HepG2 (cell line): ENCODE results near the gene TEAD1. TPM values are rescaled to one million over a fixed set of nuclear protein-coding genes. Genes with fewer than 3 reads are reported as not detected.

Source experiments
- ATAC-seq: fragments of 200-7000 bp; cut with Tn5 transposase; 3 replicates; pipeline ENCODE4 v1.9.1; 2020; ENCODE audit warnings: mild to moderate bottlenecking, moderate library complexity
- BruUV-seq: library from RNA; stranded (reverse); fragments of 400-500 nt; replicated peaks from 2 replicates; lab custom pipeline; 2021; lab: Mats Ljungman, UMichigan
- CTCF ChIA-PET: fragments of 300-600 bp; formaldehyde crosslinking; extraction: SDS; loops from one replicate; lab custom pipeline; 2021; ENCODE audit warnings: low total read pairs, inconsistent platforms, low intra/inter-chr PET ratio; lab: Yijun Ruan, JAX
- POLR2A ChIA-PET: fragments of 350-600 bp; sonication (Branson Sonifier 250); formaldehyde crosslinking; loops from one replicate; lab custom pipeline; 2020; ENCODE audit warnings: antibody characterized with exemption, inconsistent platforms; lab: Yijun Ruan, JAX
- DNase-seq: peaks from one replicate; pipeline ENCODE4 v3.0.0-alpha.2; 2015; ENCODE audit warnings: low spot score
- FAIRE-seq: peaks from 3 replicates; lab custom pipeline; 2011; peaks lifted over from hg19 to GRCh38; lab: Jason Lieb, UNC
- H2AFZ ChIP-seq: one replicate; pipeline ENCODE4 v1.6.1; 2011; ENCODE audit warnings: low read length, inconsistent platforms
- H3K27ac ChIP-seq: fragments of 300-600 bp; 3 replicates; pipeline ENCODE4 v1.8.0; 2011; ENCODE audit warnings: mixed run types, mild to moderate bottlenecking, mixed read lengths, low read length, inconsistent platforms; ENCODE audit not compliant: insufficient read depth; ENCODE audit errors: extremely low read length
- H3K27me3 ChIP-seq, 2 experiments: fragments of 200-600 bp in 1 of 2; 2 replicates in 1 of 2; 3 replicates in 1 of 2; pipeline versions ENCODE4 v1.6.0 to v1.8.0; 2011; ENCODE audit warnings: low read length in 2 of 2, mild to moderate bottlenecking in 2 of 2, moderate library complexity in 2 of 2, inconsistent platforms in 1 of 2; ENCODE audit not compliant: insufficient read depth in 2 of 2, control insufficient read depth in 1 of 2
- H3K36me3 ChIP-seq, 2 experiments: fragments of 200-600 bp in 1 of 2; replicated peaks in 1 of 2; 2 replicates in 1 of 2; 3 replicates in 1 of 2; pipeline versions ENCODE4 v1.5.1 to v1.8.0; 2011; ENCODE audit warnings: low read length in 2 of 2, inconsistent platforms in 1 of 2; ENCODE audit not compliant: insufficient read depth in 2 of 2, control insufficient read depth in 1 of 2
- H3K4me1 ChIP-seq: 2 replicates; pipeline ENCODE4 v1.5.1; 2012; ENCODE audit warnings: low read length, inconsistent platforms; ENCODE audit not compliant: insufficient read depth
- H3K4me2 ChIP-seq: 2 replicates; pipeline ENCODE4 v1.6.0; 2011; ENCODE audit warnings: low read depth, low read length, inconsistent platforms
- H3K4me3 ChIP-seq, 3 experiments: fragments of 200-600 bp in 1 of 3; sonication (generic), shearing (Covaris generic) in 1 of 3; replicated peaks in 1 of 3; 2 replicates each; pipeline ENCODE4 v1.5.1; 2011 to 2016; ENCODE audit warnings: low read length in 3 of 3, inconsistent platforms in 2 of 3, low read depth in 2 of 3, mild to moderate bottlenecking in 2 of 3, control low read depth in 1 of 3, mixed read lengths in 1 of 3; ENCODE audit not compliant: insufficient read depth in 1 of 3
- H3K79me2 ChIP-seq: one replicate; pipeline ENCODE4 v1.6.1; 2011; ENCODE audit warnings: low read length, inconsistent platforms; ENCODE audit not compliant: insufficient read depth
- H3K9ac ChIP-seq: 2 replicates; pipeline ENCODE4 v1.6.0; 2011; ENCODE audit warnings: mild to moderate bottlenecking, low read depth, low read length, inconsistent platforms; ENCODE audit not compliant: insufficient read depth
- H3K9me3 ChIP-seq: 2 replicates; pipeline ENCODE4 v1.5.1; 2012; ENCODE audit warnings: mild to moderate bottlenecking, low read length
- H4K20me1 ChIP-seq: 2 replicates; pipeline ENCODE4 v1.6.0; 2011; ENCODE audit warnings: inconsistent platforms, mild to moderate bottlenecking, low read length, moderate library complexity; ENCODE audit not compliant: insufficient read depth
- HNF4G ChIP-seq, 2 experiments: sonication (generic) in 1 of 2; formaldehyde crosslinking in 1 of 2; IDR thresholded peaks; 2 replicates each; pipeline versions ENCODE4 v1.4.0 to v1.6.1; 2011 to 2020; ENCODE audit warnings: borderline replicate concordance in 2 of 2, low read depth in 2 of 2, mild to moderate bottlenecking in 2 of 2, low read length in 1 of 2, missing genetic modification reagents in 1 of 2, moderate library complexity in 1 of 2
- STAG1 ChIP-seq: sonication (generic); formaldehyde crosslinking; IDR thresholded peaks from 2 replicates; pipeline ENCODE4 v1.4.0; 2020; ENCODE audit warnings: missing genetic modification reagents
- TOE1 ChIP-seq: sonication (generic); formaldehyde crosslinking; IDR thresholded peaks from 2 replicates; pipeline ENCODE4 v1.4.0; 2020; ENCODE audit warnings: mild to moderate bottlenecking, missing genetic modification reagents
- ZFP41 ChIP-seq: sonication (generic); formaldehyde crosslinking; IDR thresholded peaks from 2 replicates; pipeline ENCODE4 v1.4.0; 2020; ENCODE audit warnings: mild to moderate bottlenecking, missing genetic modification reagents, borderline replicate concordance
- ZNF256 ChIP-seq: sonication (generic); formaldehyde crosslinking; conservative IDR thresholded peaks from 2 replicates; pipeline ENCODE4 v1.4.0; 2020; ENCODE audit warnings: missing genetic modification reagents
- ZNF44 ChIP-seq: sonication (generic); formaldehyde crosslinking; IDR thresholded peaks from 2 replicates; pipeline ENCODE4 v1.5.1; 2020; ENCODE audit warnings: mild to moderate bottlenecking, missing genetic modification reagents
- ZNF7 ChIP-seq: IDR thresholded peaks from 2 replicates; pipeline ENCODE4 v1.6.1; 2016; ENCODE audit warnings: missing biosample characterization, missing genetic modification reagents
- ZNF776 ChIP-seq: sonication (generic); formaldehyde crosslinking; IDR thresholded peaks from 2 replicates; pipeline ENCODE4 v1.4.0; 2020; ENCODE audit warnings: mild to moderate bottlenecking, missing genetic modification reagents
- ZNF841 ChIP-seq: sonication (generic); formaldehyde crosslinking; IDR thresholded peaks from 2 replicates; pipeline ENCODE4 v1.8.1; 2023; ENCODE audit warnings: missing genetic modification reagents, borderline replicate concordance
- WGBS: methylation state at CpG from one replicate; pipeline ENCODE4 v1.1.6; 2017; ENCODE audit warnings: low lambda C conversion rate; 5-methylcytosine and 5-hydroxymethylcytosine counted together
- in situ Hi-C: cut with HindIII; loops from 2 replicates; pipeline ENCODE4 v1.10.0; 2017; ENCODE audit warnings: low pct_unique_long_range_greater_than_20kb; ENCODE audit not compliant: extremely low pct_ligation_motif_present
- intact Hi-C: fragments of 100-400 bp; cut with micrococcal nuclease; formaldehyde crosslinking; loops from one replicate; pipeline ENCODE4 v1.10.0; 2022; ENCODE audit not compliant: unreplicated experiment
- polyA plus RNA-seq, 8 experiments: library from polyadenylated mRNA; depleted of rRNA in 3 of 8; stranded (reverse) in 7 of 8; unstranded in 1 of 8; fragments of >200 nt; fragmentation: Illumina TruSeq in 4 of 8; extraction: Trizol in 4 of 8; gene quantifications; 2 replicates each; pipeline versions ENCODE4 v1.2.1 to v1.2.3, GENCODE V29; 2011 to 2016; ENCODE audit warnings: low read depth in 4 of 8, missing spikeins in 1 of 8, mixed read lengths in 1 of 8; ENCODE audit not compliant: insufficient read depth in 1 of 8
- total RNA-seq, 5 experiments: library from RNA; depleted of rRNA; stranded (reverse); fragments of >200 nt; fragmentation: Illumina TruSeq; extraction: Trizol; gene quantifications; 2 replicates each; pipeline ENCODE4 v1.2.3, GENCODE V29; 2016; ENCODE audit warnings: low read depth in 1 of 5
- TF ChIP-seq, protein P1 (sequence below): sonication (generic); formaldehyde crosslinking; IDR thresholded peaks from 2 replicates; pipeline ENCODE4 v1.8.0; 2022; ENCODE audit warnings: low read depth, missing genetic modification reagents
- TF ChIP-seq, protein P2 (sequence below): sonication (generic); formaldehyde crosslinking; IDR thresholded peaks from 2 replicates; pipeline ENCODE4 v1.9.0; 2021; ENCODE audit warnings: missing genetic modification reagents, borderline replicate concordance
- TF ChIP-seq, protein P3 (sequence below): sonication (generic); formaldehyde crosslinking; IDR thresholded peaks from 2 replicates; pipeline ENCODE4 v1.9.0; 2021; ENCODE audit warnings: missing genetic modification reagents, mild to moderate bottlenecking, borderline replicate concordance

TEAD1 gene
- total and polyA plus RNA-seq, 2 of the 13 experiments (the other 11 are each of a cell fraction or from before 2014, with no cell fraction given) = 20.1 to 30.5 TPM

DNA sequence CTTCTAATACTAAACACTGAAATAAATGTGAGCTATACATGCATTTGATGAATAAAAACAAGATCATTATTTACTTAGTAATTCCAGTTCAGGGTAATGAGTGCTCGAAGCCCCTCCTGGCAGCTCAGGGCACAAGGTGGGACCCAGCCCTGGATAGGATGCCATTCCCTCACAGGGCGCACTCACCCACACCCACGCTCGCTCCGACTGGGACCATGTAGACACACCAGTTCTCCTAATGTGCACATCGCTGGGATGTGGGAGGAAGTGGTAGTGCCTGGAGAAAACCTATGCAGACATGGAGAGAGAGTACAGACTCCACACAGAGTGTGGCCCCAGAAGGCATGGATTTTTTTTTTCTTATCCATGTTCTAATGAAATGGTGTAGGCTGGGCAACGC, 290.4 kb downstream of the TEAD1 start:
- Histone ChIP-seq H3K36me3 (no peaks in the 10 kb centered on the region), H3K4me2 (no peak overlapping the region), H3K27me3 (peaks cover 0 to 5% of the 10 kb centered on the region in 2 experiments; a peak in 1 of 5 replicates), H3K9ac (no peak overlapping the region), H3K9me3 (no peaks in the 10 kb centered on the region), H3K79me2 (no peaks in the 10 kb centered on the region), H3K4me3 (no peak overlapping the region), H3K27ac (no peak overlapping the region), H4K20me1 (no peaks in the 10 kb centered on the region), H3K4me1 (0 out of 2 replicates have a peak, but pooled peaks cover 10% of the 10 kb centered on the region), H2AFZ (no peak overlapping the region)
- 95% methylated on average over 7 of the region's 7 CpGs for WGBS
- ATAC-seq (peak; percentile 18; the same call in 1 of the 3 replicates), DNase-seq (no peak), FAIRE-seq (no peak)
- ChIA-PET POLR2A (no interaction called here), CTCF (interaction anchor here (1.3 to 3.6 kb wide), 5 partner anchors 50 to 274 kb away, joined by 3 to 42 read pairs (median 11); no protein-coding TSS in a partner anchor)
- in situ Hi-C loops = loop anchor here (5.0 to 10.0 kb wide), 3 partner anchors 188 to 380 kb away; no protein-coding TSS in a partner anchor
- intact Hi-C loops = loop anchor here (1.0 kb wide), 4 partner anchors 150 to 275 kb away; no protein-coding TSS in a partner anchor
- TF ChIP-seq, protein P1, sequence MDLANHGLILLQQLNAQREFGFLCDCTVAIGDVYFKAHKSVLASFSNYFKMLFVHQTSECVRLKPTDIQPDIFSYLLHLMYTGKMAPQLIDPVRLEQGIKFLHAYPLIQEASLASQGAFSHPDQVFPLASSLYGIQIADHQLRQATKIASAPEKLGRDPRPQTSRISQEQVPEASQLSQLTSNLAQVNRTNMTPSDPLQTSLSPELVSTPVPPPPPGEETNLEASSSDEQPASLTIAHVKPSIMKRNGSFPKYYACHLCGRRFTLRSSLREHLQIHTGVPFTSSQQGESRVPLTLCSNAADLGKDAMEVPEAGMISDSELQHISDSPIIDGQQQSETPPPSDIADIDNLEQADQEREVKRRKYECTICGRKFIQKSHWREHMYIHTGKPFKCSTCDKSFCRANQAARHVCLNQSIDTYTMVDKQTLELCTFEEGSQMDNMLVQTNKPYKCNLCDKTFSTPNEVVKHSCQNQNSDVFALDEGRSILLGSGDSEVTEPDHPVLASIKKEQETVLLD (CRISPR knock-in tag) = 0 out of 2 replicates have a peak, but pooled peaks have one; percentile 23
- TF ChIP-seq, protein P2, sequence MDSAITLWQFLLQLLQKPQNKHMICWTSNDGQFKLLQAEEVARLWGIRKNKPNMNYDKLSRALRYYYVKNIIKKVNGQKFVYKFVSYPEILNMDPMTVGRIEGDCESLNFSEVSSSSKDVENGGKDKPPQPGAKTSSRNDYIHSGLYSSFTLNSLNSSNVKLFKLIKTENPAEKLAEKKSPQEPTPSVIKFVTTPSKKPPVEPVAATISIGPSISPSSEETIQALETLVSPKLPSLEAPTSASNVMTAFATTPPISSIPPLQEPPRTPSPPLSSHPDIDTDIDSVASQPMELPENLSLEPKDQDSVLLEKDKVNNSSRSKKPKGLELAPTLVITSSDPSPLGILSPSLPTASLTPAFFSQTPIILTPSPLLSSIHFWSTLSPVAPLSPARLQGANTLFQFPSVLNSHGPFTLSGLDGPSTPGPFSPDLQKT (CRISPR knock-in tag) = no peak
- TF ChIP-seq TOE1 (CRISPR knock-in tag) = no peak
- BruUV-seq = no TSS peak

DNA sequence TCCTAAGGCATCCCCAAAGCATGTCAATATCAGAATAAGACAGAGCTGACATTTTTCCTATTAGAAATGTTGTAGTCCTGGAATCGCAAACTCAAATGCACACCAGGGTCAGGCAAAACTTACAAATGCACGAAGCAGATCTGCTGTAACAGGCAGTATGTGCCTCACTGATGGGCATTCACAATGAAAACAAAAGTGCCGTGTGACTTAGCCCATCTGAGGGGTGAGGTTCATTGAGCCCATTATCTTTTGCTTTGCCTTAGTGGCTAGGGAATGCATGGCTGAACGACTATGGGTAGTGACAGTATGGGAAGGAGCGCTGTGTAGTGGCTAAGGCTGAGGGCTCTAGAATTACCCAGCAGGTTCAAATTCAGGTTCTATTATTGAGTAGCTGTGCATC, 291.8 kb downstream of the TEAD1 start:
- no peak for DNase-seq
- Histone ChIP-seq H2AFZ (no peak overlapping the region), H3K9ac (no peak overlapping the region), H3K36me3 (no peaks in the 10 kb centered on the region), H3K27me3 (peaks cover 0 to 5% of the 10 kb centered on the region in 2 experiments; a peak in 1 of 5 replicates), H3K4me2 (no peak overlapping the region), H3K4me3 (no peak overlapping the region), H3K79me2 (no peaks in the 10 kb centered on the region), H3K27ac (no peak overlapping the region), H4K20me1 (no peaks in the 10 kb centered on the region), H3K9me3 (no peaks in the 10 kb centered on the region), H3K4me1 (0 out of 2 replicates have a peak, but pooled peaks cover 10% of the 10 kb centered on the region)
- no peak for ATAC-seq
- intact Hi-C loops = no loop called here
- CTCF ChIA-PET = interaction anchor here (1.1 kb wide), 1 partner anchor 186 kb away, joined by 3 read pairs; no protein-coding TSS in a partner anchor
- WGBS = 93% methylated on average over 5 of the region's 5 CpGs
- in situ Hi-C loops = loop anchor here (5.0 to 10.0 kb wide), 3 partner anchors 186 to 379 kb away; no protein-coding TSS in a partner anchor
- FAIRE-seq = no peak
- no TSS peak for BruUV-seq
- POLR2A ChIA-PET = no interaction called here
- TF ChIP-seq ZNF7 = no peak
- no peak for TF ChIP-seq ZNF841 (CRISPR knock-in tag)
- no peak for TF ChIP-seq HNF4G (IDR thresholded peaks at IDR 0.05; ENCODE audit: borderline replicate concordance, low read depth, low read length)
- TF ChIP-seq HNF4G (CRISPR knock-in tag; IDR thresholded peaks at IDR 0.05; ENCODE audit: borderline replicate concordance, low read depth) = no peak
- no peak for TF ChIP-seq ZFP41 (CRISPR knock-in tag)
- no peak for TF ChIP-seq STAG1 (CRISPR knock-in tag)
- no peak for TF ChIP-seq ZNF776 (CRISPR knock-in tag)
- TF ChIP-seq, protein P3, sequence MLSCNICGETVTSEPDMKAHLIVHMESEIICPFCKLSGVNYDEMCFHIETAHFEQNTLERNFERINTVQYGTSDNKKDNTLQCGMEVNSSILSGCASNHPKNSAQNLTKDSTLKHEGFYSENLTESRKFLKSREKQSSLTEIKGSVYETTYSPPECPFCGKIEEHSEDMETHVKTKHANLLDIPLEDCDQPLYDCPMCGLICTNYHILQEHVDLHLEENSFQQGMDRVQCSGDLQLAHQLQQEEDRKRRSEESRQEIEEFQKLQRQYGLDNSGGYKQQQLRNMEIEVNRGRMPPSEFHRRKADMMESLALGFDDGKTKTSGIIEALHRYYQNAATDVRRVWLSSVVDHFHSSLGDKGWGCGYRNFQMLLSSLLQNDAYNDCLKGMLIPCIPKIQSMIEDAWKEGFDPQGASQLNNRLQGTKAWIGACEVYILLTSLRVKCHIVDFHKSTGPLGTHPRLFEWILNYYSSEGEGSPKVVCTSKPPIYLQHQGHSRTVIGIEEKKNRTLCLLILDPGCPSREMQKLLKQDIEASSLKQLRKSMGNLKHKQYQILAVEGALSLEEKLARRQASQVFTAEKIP (CRISPR knock-in tag) = no peak
- no peak for TF ChIP-seq ZNF256 (CRISPR knock-in tag)
- no peak for TF ChIP-seq ZNF44 (CRISPR knock-in tag)
